K562 (cell line): ENCODE measurements around the gene MICAL2. TPM values are rescaled to one million over a fixed set of nuclear protein-coding genes. Genes with fewer than 3 reads are reported as not detected.

ENCODE experiments used
- ATAC-seq: fragments of 200-7000 bp; cut with Tn5 transposase; 3 replicates; pipeline ENCODE4 v1.9.1; 2020; ENCODE audit warnings: moderate library complexity
- BruUV-seq: library from RNA; stranded (reverse); fragments of 400-500 nt; replicated peaks from 2 replicates; lab custom pipeline; 2021; lab: Mats Ljungman, UMichigan
- CTCF ChIA-PET: fragments of 300-600 bp; formaldehyde crosslinking; extraction: SDS; loops from one replicate; lab custom pipeline; 2021; ENCODE audit warnings: low intra/inter-chr PET ratio; lab: Yijun Ruan, JAX
- POLR2A ChIA-PET: fragments of 300-600, 350-650 bp; sonication (Branson Sonifier 250); formaldehyde crosslinking; extraction: SDS; loops from one replicate; lab custom pipeline; 2021; ENCODE audit warnings: antibody characterized with exemption, inconsistent platforms; lab: Yijun Ruan, JAX
- DNase-seq, 4 experiments: peaks; one replicate each; pipeline versions ENCODE4 v3.0.0 to v3.0.0-alpha.2; 2011 to 2018; ENCODE audit warnings: low spot score in 3 of 4, mixed read lengths in 3 of 4; ENCODE audit errors: extremely low read depth in 1 of 4
- FAIRE-seq: peaks from 2 replicates; lab custom pipeline; 2011; peaks lifted over from hg19 to GRCh38; lab: Jason Lieb, UNC
- H2AFZ ChIP-seq: 2 replicates; pipeline ENCODE4 v1.6.0; 2011; ENCODE audit warnings: low read depth, low read length, control low read depth, inconsistent platforms
- H3K27ac ChIP-seq: fragments of 200-600 bp; 3 replicates; pipeline ENCODE4 v1.8.0; 2011; ENCODE audit warnings: low read depth, mild to moderate bottlenecking, control low read depth, inconsistent platforms, low read length, moderate library complexity, mixed read lengths; ENCODE audit errors: extremely low read depth
- H3K27me3 ChIP-seq, 2 experiments: fragments of 300-600 bp in 1 of 2; 2 replicates in 1 of 2; 3 replicates in 1 of 2; pipeline versions ENCODE4 v1.6.0 to v1.8.0; 2011; ENCODE audit warnings: inconsistent platforms in 2 of 2, low read length in 2 of 2, mild to moderate bottlenecking in 1 of 2, mixed read lengths in 1 of 2, moderate library complexity in 1 of 2; ENCODE audit not compliant: control insufficient read depth in 2 of 2, insufficient read depth in 2 of 2
- H3K36me3 ChIP-seq: fragments of 300-600 bp; 3 replicates; pipeline ENCODE4 v1.8.0; 2011; ENCODE audit warnings: mild to moderate bottlenecking, low read length, inconsistent platforms; ENCODE audit not compliant: control insufficient read depth, insufficient read depth
- H3K4me1 ChIP-seq, 2 experiments: fragments of 200-600 bp in 1 of 2; replicated peaks in 1 of 2; 2 replicates in 1 of 2; 3 replicates in 1 of 2; pipeline versions ENCODE4 v1.5.1 to v1.8.0; 2011; ENCODE audit warnings: inconsistent platforms in 2 of 2, low read length in 2 of 2, mild to moderate bottlenecking in 1 of 2, mixed read lengths in 1 of 2, moderate library complexity in 1 of 2; ENCODE audit not compliant: control insufficient read depth in 2 of 2, insufficient read depth in 2 of 2
- H3K4me2 ChIP-seq: 2 replicates; pipeline ENCODE4 v1.6.1; 2011; ENCODE audit warnings: low read length, control low read depth, inconsistent platforms, mixed read lengths; ENCODE audit not compliant: insufficient read depth
- H3K4me3 ChIP-seq: fragments of 200-600 bp; sonication (generic), shearing (Covaris generic); 2 replicates; pipeline ENCODE4 v1.5.1; 2016; ENCODE audit warnings: control low read depth, inconsistent platforms
- H3K79me2 ChIP-seq: fragments of 200-600 bp; 3 replicates; pipeline ENCODE4 v1.8.0; 2011; ENCODE audit warnings: low read length, inconsistent platforms; ENCODE audit not compliant: control insufficient read depth, insufficient read depth
- H3K9ac ChIP-seq, 2 experiments: 2 replicates each; pipeline versions ENCODE4 v1.6.0 to v1.6.1; 2011; ENCODE audit warnings: low read depth in 2 of 2, low read length in 2 of 2, control low read depth in 1 of 2, inconsistent platforms in 1 of 2, mild to moderate bottlenecking in 1 of 2, mixed read lengths in 1 of 2; ENCODE audit not compliant: insufficient read depth in 1 of 2
- H3K9me1 ChIP-seq: one replicate; pipeline ENCODE4 v1.6.0; 2011; ENCODE audit warnings: inconsistent platforms, mild to moderate bottlenecking, low read length, moderate library complexity; ENCODE audit not compliant: control insufficient read depth, insufficient read depth
- H3K9me3 ChIP-seq: replicated peaks from 2 replicates; pipeline ENCODE4 v1.5.1; 2011; ENCODE audit warnings: low read depth, low read length, inconsistent platforms; ENCODE audit not compliant: control insufficient read depth, insufficient read depth
- H4K20me1 ChIP-seq: replicated peaks from 2 replicates; pipeline ENCODE4 v1.6.1; 2011; ENCODE audit warnings: low read length, inconsistent platforms, mixed read lengths; ENCODE audit not compliant: control insufficient read depth, insufficient read depth
- PPARD ChIP-seq: fragments of 250-450 bp; sonication (Bioruptor Pico); IDR thresholded peaks from 2 replicates; pipeline ENCODE4 v1.8.0; 2022; ENCODE audit warnings: inconsistent platforms, mild to moderate bottlenecking, moderate library complexity
- ZNF695 ChIP-seq: fragments of 450-650 bp; formaldehyde crosslinking; IDR thresholded peaks from 2 replicates; pipeline ENCODE4 v1.4.0; 2020; ENCODE audit warnings: mild to moderate bottlenecking, moderate library complexity
- WGBS: fragments of 100-300 bp; shearing (Covaris generic); methylation state at CpG from one replicate; pipeline ENCODE4 v1.1.6; 2016; ENCODE audit warnings: low coverage, mixed read lengths; ENCODE audit not compliant: insufficient coverage; ENCODE audit errors: missing lambda C conversion rate; 5-methylcytosine and 5-hydroxymethylcytosine counted together
- in situ Hi-C: fragments of 300-500 bp; cut with MboI; formaldehyde crosslinking; loops from 4 replicates; pipeline ENCODE4 v1.15.0; 2018; ENCODE audit warnings: inconsistent platforms, mixed read lengths
- intact Hi-C: fragments of 100-400 bp; cut with micrococcal nuclease; formaldehyde crosslinking; loops from 2 replicates; pipeline ENCODE4 v1.14.2; 2022
- polyA plus RNA-seq, 8 experiments: library from polyadenylated mRNA; depleted of rRNA in 4 of 8; stranded (reverse) in 5 of 8; unstranded in 3 of 8; fragments of >200 nt; fragmentation: Nextera tagmentation in 2 of 8; fragmentation: Illumina TruSeq in 1 of 8; extraction: Ambion mirVana in 2 of 8; extraction: Trizol in 1 of 8; gene quantifications; 2 replicates each; pipeline versions ENCODE4 v1.2.1 to v1.2.3, GENCODE V29; 2011 to 2014; ENCODE audit warnings: inconsistent platforms in 1 of 8, missing spikeins in 1 of 8
- total RNA-seq, 7 experiments: library from RNA; depleted of rRNA in 6 of 7; stranded (reverse); fragments of >200 nt in 6 of 7; fragmentation: Illumina TruSeq in 2 of 7; extraction: Trizol in 2 of 7; gene quantifications; 2 replicates each; pipeline versions ENCODE4 v1.2.1 to v1.2.3, GENCODE V29; 2011 to 2021; ENCODE audit warnings: low replicate concordance in 1 of 7
- TF ChIP-seq, protein P1 (sequence below): fragments of 450-650 bp; IDR thresholded peaks from 2 replicates; pipeline ENCODE4 v1.6.1; 2018; ENCODE audit not compliant: partially characterized antibody

Gene MICAL2
- total and polyA plus RNA-seq, 9 of the 15 experiments (the other 6 are each of a cell fraction or from before 2014, with no cell fraction given) = 4.7 to 64.2 (median 33.6) TPM

DNA sequence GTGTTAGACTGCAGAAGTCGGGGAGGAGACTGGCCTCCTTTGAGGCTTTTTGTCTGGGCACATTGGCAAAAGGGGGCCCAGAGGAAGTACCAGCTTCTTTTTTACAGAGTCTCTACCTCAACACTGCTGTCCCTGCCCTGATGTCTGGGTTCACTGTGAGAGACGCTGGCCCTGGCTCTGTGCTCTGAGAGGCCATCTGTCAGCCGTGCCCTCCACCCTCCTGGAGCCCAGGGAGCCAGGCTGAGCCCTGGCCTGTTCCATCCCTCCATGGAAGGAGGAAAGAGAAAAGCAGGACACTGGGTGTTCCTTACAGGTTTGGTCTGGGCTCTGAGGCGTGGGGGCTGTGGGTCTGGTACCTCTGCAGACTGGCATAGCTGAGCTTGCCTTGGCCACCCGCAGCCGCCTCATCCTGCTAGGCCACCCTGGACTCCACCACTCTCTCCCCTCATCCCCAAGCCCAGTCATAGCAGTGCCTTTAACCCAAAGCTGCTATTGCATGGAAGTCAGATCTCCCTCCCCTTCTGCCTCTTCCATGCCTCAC lies 161.5 kb downstream of the MICAL2 start:
- no TSS peak for BruUV-seq
- intact Hi-C loops = no loop called here
- POLR2A ChIA-PET = interaction anchor here (1.0 to 1.3 kb wide), 2 partner anchors 8 to 12 kb away, joined by 3 to 4 read pairs; no protein-coding TSS in a partner anchor
- no peak for FAIRE-seq
- ATAC-seq = no peak
- no peaks in the 10 kb centered on the region for H3K9me1 ChIP-seq
- 42% methylated on average over 5 of the region's 6 CpGs for WGBS
- H3K27me3 ChIP-seq = no peaks in the 10 kb centered on the region
- H2AFZ ChIP-seq = no peak overlapping the region
- TF ChIP-seq, protein P1, sequence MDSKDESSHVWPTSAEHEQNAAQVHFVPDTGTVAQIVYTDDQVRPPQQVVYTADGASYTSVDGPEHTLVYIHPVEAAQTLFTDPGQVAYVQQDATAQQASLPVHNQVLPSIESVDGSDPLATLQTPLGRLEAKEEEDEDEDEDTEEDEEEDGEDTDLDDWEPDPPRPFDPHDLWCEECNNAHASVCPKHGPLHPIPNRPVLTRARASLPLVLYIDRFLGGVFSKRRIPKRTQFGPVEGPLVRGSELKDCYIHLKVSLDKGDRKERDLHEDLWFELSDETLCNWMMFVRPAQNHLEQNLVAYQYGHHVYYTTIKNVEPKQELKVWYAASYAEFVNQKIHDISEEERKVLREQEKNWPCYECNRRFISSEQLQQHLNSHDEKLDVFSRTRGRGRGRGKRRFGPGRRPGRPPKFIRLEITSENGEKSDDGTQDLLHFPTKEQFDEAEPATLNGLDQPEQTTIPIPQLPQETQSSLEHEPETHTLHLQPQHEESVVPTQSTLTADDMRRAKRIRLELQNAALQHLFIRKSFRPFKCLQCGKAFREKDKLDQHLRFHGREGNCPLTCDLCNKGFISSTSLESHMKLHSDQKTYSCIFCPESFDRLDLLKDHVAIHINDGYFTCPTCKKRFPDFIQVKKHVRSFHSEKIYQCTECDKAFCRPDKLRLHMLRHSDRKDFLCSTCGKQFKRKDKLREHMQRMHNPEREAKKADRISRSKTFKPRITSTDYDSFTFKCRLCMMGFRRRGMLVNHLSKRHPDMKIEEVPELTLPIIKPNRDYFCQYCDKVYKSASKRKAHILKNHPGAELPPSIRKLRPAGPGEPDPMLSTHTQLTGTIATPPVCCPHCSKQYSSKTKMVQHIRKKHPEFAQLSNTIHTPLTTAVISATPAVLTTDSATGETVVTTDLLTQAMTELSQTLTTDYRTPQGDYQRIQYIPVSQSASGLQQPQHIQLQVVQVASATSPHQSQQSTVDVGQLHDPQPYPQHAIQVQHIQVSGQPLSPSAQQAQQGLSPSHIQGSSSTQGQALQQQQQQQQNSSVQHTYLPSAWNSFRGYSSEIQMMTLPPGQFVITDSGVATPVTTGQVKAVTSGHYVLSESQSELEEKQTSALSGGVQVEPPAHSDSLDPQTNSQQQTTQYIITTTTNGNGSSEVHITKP = peak; percentile 26
- no peak for TF ChIP-seq PPARD (CRISPR knock-in tag)
- TF ChIP-seq ZNF695 (CRISPR knock-in tag) = no peak
- TF ChIP-seq, all 486 proteins: peak for 1
- peaks cover 24 to 41% of the 10 kb centered on the region in 2 experiments for H3K4me1 ChIP-seq
- H3K27ac ChIP-seq = no peak overlapping the region; the same call in 2 of the 3 replicates
- CTCF ChIA-PET = no interaction called here
- in situ Hi-C loops = no loop called here
- H4K20me1 ChIP-seq = no peaks in the 10 kb centered on the region
- no peak overlapping the region for H3K4me3 ChIP-seq
- no peaks in the 10 kb centered on the region for H3K9me3 ChIP-seq
- no peaks in the 10 kb centered on the region for H3K36me3 ChIP-seq
- no peaks in the 10 kb centered on the region for H3K79me2 ChIP-seq
- no peak overlapping the region for H3K4me2 ChIP-seq
- H3K9ac ChIP-seq = peak overlapping the region in 1 of 2 experiments; percentile 40; a peak in 1 of 4 replicates
- no peak for DNase-seq
